Measurements from ENCODE around the gene HTR3A. TPM values are rescaled to one million over a fixed set of nuclear protein-coding genes. Genes with fewer than 3 reads are reported as not detected.

Gene HTR3A
- total RNA-seq, 1 donor from 2014 or later, result not detected

GRCh38 chr11:114019046-114019445 lies 44.1 kb downstream of the HTR3A start:
- no peak for DNase-seq (ENCODE audit: low spot score)

GRCh38 chr11:114019574-114019973 lies 44.7 kb downstream of the HTR3A start:
- no peak for DNase-seq (ENCODE audit: low spot score)

- no peak for DNase-seq (ENCODE audit: low spot score)
These were observed 50.5 kb downstream of the HTR3A start for GRCh38 chr11:114025329-114025907.

- no peak for DNase-seq (ENCODE audit: low spot score)
These were observed 51.4 kb downstream of the HTR3A start for GRCh38 chr11:114026355-114026754.

GRCh38 chr11:114027391-114027790 lies 52.5 kb downstream of the HTR3A start:
- DNase-seq (ENCODE audit: low spot score), result no peak

GRCh38 chr11:114027926-114028325 lies 53.0 kb downstream of the HTR3A start:
- DNase-seq (ENCODE audit: low spot score), result no peak

- no peak for DNase-seq (ENCODE audit: low spot score)
These were observed 56.5 kb downstream of the HTR3A start for GRCh38 chr11:114031246-114031966.

GRCh38 chr11:114031967-114032320 lies 57.0 kb downstream of the HTR3A start:
- DNase-seq (ENCODE audit: low spot score), result no peak

GRCh38 chr11:114033066-114033465 lies 58.2 kb downstream of the HTR3A start:
- DNase-seq (ENCODE audit: low spot score), result no peak

- no peak for DNase-seq (ENCODE audit: low spot score)
These were observed 58.7 kb downstream of the HTR3A start for GRCh38 chr11:114033572-114033971.

GRCh38 chr11:114034956-114035355 lies 60.0 kb downstream of the HTR3A start:
- DNase-seq (ENCODE audit: low spot score), result no peak

- peak; percentile 80 for DNase-seq (ENCODE audit: low spot score)
These were observed 61.4 kb downstream of the HTR3A start for GRCh38 chr11:114036147-114036811.

GRCh38 chr11:114036958-114037357 lies 62.0 kb downstream of the HTR3A start:
- no peak for DNase-seq (ENCODE audit: low spot score)

GRCh38 chr11:114039551-114039950 lies 64.6 kb downstream of the HTR3A start:
- DNase-seq (ENCODE audit: low spot score), result no peak

Other genes starting within 250 kb of the HTR3A start
- gene ZW10, start 201.4 kb upstream of the HTR3A start, total RNA-seq, result 15.1 TPM
- gene CLDN25, start 195.3 kb upstream of the HTR3A start, total RNA-seq, result not detected
- gene USP28, start 99.5 kb upstream of the HTR3A start, total RNA-seq, result 28.7 TPM
- not detected for gene HTR3B, start 70.3 kb upstream of the HTR3A start, total RNA-seq
- 166 TPM for gene ZBTB16, start 84.6 kb downstream of the HTR3A start, total RNA-seq

All from ureter (tissue), 1 donor.